Fibroblast of skin of right quadriceps (primary cell): ENCODE data around the gene LGR6.

Source experiments
- DNase-seq: peaks from one replicate; pipeline ENCODE4 v3.0.0-alpha.2; 2013

LGR6 gene

GRCh38 chr1:202203238-202204039 lies 9.8 kb downstream of the LGR6 start:
- DNase-seq, result no peak

DNA sequence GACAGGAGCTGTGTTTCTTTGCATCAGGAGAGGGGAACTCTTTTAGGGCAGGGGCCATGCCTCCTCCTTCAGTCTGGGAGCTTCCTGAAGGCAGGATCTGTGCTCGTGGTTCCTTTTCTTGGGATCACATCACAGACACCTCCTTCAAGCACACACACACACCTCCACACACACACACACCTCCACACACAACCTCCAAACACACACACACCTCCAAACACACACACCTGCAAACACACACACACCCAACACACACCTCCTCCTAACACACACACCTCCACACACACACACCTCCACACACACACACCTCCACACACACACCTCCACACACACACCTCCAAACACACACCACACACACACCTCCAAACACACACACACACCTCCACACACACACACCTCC lies 10.5 kb downstream of the LGR6 start:
- no peak for DNase-seq

DNA sequence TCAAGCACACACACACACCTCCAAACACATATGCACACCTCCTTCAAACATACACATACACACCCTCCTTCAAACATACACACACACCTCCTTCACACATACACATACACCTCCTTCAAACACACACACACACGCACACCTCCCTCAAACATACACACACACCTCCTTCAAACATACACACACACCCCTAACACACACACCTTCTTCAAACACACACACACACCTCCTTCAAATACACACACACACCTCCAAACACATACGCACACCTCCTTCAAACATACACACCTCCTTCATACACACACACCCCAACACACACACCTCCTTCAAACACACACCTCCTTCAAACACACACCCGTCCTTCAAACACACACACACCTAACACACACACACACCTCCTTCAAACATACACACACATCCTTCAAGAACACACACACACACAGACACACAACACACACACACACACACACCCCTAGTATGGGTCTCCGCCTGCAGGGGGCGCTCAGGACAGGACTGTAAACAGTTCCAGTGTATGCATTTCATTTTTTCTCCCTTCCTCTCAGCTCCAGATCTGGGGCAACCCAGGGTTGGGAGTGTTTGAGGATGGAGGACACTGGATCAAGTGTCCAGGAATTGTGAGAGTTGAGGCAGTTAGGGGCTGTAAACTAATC lies 12.1 kb downstream of the LGR6 start:
- DNase-seq, result no peak

DNA sequence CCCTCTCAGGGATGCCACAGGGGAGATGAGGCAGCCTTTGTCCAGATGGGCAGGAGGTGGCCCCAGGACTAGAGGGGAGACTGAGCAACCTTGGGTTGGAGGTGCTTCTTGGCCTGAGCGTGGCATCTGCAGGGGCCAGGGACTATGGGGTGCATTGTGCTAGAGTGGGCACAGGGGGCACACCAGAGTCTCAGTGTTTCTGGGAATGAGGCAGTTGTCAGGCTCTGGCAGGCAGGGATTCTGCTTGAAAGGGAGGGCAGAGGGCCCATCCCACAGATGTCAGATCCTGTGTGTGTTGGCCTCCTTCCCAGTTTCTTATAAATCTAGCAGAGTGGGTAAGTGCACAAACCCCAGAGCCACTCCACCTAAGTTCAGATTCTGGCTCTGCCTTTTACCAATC lies 13.7 kb downstream of the LGR6 start:
- DNase-seq, result peak; percentile 38

DNA sequence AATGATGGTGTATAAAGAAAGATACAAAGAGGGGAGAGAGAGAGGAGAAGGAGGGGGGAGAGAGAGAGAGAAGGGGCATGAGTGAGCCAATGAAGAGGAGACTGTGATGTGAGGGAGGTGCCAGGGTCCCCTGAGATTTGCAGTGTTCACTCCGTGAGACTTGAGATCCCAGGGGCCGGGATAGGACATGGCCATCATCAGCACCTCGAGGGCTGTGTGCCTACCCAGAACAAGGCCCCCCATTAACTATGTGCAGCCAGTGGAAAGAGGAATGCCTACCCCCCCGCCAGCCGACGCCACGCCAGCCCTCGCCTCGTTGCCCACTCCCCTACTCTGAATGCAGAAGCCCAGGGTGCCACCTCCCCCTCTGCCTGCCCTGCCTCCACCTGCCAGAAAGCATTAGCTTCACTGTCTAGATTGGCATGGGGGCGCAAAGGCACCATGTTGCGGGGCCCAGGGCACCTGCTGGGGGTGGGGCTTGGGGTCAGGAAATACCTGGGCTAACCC lies 14.8 kb downstream of the LGR6 start:
- DNase-seq, result no peak

DNA sequence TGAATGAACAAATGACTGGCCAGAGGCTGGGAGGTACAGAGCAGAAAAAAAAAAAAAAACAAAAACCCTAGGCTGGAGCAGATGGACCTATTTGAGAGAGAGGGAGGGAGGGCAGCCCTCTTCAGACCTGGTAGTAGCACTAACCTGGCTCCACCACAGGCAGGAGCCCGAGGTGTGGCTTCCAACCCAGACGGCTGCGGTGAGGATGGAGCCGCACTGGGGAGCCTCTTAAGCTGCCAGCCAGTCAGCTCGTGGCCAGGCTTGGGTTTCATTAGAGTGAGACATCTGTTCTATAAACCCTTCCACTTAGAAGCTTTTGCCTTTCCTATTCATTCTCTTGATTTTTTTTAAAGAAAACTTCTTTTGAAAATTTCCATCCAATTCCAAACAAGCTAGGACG lies 16.8 kb downstream of the LGR6 start:
- DNase-seq, result peak; percentile 19

GRCh38 chr1:202210969-202211368 lies 17.4 kb downstream of the LGR6 start:
- DNase-seq, result no peak

DNA sequence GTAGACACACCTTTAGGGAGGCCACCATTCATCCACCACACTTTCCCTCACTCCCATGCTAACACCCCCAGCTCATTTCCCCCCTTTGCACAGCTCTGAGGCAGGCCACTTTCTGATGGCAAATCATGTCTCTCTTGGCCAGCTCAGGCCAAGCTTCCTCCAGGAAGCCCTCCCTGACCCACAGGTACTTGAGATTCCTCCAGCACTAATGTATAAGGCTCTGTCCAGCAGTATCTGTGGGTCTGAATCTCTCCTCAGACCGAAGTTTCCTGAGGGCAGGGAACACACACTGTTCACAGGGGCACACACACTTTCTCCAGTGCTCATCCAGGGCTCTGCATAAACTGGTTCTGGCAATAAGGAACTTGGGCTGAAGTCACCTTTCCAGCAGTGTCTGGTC lies 19.2 kb downstream of the LGR6 start:
- DNase-seq, result no peak

- DNase-seq, result no peak
These were observed 19.9 kb downstream of the LGR6 start for GRCh38 chr1:202213361-202214088.

- DNase-seq, result no peak
These were observed 20.7 kb downstream of the LGR6 start for GRCh38 chr1:202214089-202214843.

DNA sequence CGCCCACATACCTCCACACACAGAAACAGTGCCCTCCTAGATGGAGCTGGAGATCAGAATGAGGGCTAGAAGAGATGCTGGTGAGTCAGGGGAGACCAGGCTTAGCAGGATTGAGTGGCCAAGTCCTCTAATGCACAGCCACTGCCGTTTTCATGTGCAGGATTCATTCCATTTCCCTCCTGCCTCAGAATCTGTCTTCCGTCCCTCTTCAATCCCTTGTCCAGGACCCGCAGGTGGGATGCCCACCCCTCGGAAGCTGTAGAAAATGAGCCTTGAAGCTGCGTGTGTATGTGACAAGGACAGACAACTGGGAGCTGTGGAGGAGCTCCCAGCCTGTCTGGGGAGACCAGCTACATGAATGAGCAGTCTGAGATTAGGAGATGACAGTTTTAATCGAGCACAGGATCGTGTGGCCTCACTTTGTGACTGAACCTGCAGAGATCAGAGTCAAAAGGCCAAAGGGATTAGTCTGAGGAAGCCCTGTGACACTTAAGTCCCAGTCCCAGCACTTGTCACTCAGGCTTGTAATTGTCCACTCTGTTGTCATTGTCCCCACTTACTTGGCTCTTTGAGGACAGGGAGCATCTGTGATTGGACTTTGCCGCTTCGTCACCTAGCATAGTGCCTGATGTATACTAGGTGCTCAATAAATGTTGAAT lies 22.0 kb downstream of the LGR6 start:
- no peak for DNase-seq

DNA sequence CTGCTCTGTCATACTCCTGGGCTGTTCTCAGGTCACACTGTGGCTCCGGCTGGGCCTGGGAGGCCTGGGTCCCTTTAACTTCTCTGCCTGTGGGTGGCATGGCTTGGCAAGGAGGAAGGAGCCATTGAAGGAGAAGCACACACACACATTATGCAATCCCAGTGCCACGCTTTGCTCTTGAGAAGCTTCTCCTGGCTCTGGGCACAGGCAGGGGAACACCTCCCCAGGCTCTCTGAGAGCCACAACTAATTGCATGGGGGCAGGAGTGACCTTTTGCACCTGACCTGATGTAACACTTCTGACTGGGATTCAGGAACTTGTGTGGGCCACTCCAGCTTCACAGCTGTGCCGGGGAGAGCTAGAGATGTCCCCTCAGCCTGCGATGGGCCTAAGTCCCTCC lies 23.1 kb downstream of the LGR6 start:
- no peak for DNase-seq

- DNase-seq, result no peak
These were observed 23.9 kb downstream of the LGR6 start for GRCh38 chr1:202217516-202217915.

DNA sequence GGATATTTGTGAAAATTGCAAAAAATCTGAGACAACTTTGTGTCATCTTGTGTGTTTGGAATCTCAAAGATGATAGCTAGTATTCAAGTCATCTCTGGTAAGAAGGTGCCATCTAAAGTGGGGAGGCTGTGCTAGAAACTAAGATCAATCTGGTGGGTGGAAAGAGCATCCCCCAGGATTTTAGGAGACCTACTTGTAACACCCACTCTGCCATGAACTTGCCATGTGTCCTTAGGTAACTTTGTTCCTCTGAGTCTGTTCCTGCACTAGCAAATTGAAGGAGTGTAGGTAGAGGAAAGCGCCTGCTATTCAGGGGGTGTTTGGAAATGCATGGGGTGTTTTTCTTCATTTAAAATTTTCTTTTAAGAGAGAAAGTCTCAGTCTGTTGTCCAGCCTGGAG lies 24.4 kb downstream of the LGR6 start:
- no peak for DNase-seq

GRCh38 chr1:202220733-202221132 lies 27.1 kb downstream of the LGR6 start:
- no peak for DNase-seq

- DNase-seq, result no peak
These were observed 28.6 kb downstream of the LGR6 start for GRCh38 chr1:202221911-202222909.

GRCh38 chr1:202223121-202223860 lies 29.7 kb downstream of the LGR6 start:
- no peak for DNase-seq

DNA sequence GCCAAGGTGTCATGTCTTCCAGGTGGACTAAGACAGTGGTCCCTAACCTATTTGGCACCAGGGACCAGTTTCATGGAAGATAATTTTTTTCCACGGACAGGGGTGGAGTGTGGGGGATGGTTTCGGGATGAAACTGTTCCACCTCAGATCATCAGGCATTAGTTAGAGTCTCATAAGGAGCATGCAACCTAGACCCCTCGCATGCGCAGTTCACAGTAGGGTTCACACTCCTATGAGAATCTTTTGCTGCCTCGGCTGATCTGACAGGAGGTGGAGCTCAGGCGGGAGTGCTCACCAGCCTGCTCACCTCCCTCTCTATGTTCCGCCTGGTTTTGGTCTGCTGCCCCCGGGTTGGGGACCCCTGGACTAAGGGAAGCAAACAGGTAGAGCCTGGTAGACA lies 30.9 kb downstream of the LGR6 start:
- no peak for DNase-seq

DNA sequence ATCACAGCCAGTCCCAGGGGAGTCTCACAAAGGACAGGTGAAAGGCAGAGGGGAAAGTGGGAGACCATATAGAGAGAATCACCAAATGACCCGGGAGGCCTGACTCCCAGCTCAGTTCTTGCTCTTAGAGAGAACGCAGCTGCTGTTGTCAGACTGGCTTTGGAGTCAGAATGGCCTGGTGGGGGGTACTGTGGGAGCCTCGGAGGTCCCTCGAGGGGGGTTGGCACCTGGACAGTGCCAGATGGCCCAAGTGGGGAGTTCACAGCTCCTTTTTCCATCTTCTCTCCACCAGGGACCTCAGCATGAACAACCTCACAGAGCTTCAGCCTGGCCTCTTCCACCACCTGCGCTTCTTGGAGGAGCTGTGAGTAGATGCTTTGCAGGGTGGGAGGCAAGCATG lies 31.5 kb downstream of the LGR6 start:
- no peak for DNase-seq

- DNase-seq, result peak; percentile 40
These were observed 33.6 kb downstream of the LGR6 start for GRCh38 chr1:202227053-202227672.
